Osteocyte (in vitro differentiated cells): ENCODE measurements around the gene ATF7IP2. TPM values are rescaled to one million over a fixed set of nuclear protein-coding genes. Genes with fewer than 3 reads are reported as not detected.

ENCODE experiments used
- DNase-seq: peaks from one replicate; pipeline ENCODE4 v3.0.0; 2021; ENCODE audit warnings: mixed read lengths; ENCODE audit not compliant: unreplicated experiment; ENCODE audit errors: extremely low spot score
- H3K27ac Mint-ChIP-seq: one replicate; pipeline ENCODE4 v1.8.0; 2021; ENCODE audit warnings: mild to moderate bottlenecking, mixed read lengths; ENCODE audit not compliant: unreplicated experiment
- H3K27me3 Mint-ChIP-seq: one replicate; pipeline ENCODE4 v1.8.0; 2021; ENCODE audit warnings: mixed read lengths; ENCODE audit not compliant: unreplicated experiment
- H3K36me3 Mint-ChIP-seq: one replicate; pipeline ENCODE4 v1.8.0; 2021; ENCODE audit warnings: mixed read lengths; ENCODE audit not compliant: unreplicated experiment
- H3K4me1 Mint-ChIP-seq: one replicate; pipeline ENCODE4 v1.8.0; 2021; ENCODE audit warnings: mixed read lengths; ENCODE audit not compliant: unreplicated experiment
- H3K4me3 Mint-ChIP-seq: one replicate; pipeline ENCODE4 v1.8.0; 2021; ENCODE audit warnings: mild to moderate bottlenecking, moderate library complexity, mixed read lengths; ENCODE audit not compliant: unreplicated experiment
- H3K9me3 Mint-ChIP-seq: one replicate; pipeline ENCODE4 v1.8.0; 2021; ENCODE audit warnings: mixed read lengths; ENCODE audit not compliant: unreplicated experiment
- total RNA-seq: library from RNA; stranded (reverse); gene quantifications from 2 replicates; pipeline ENCODE4 v1.2.1, GENCODE V29; 2021
- TF ChIP-seq, protein P1 (sequence below): fragments of 200-600 bp; sonication (generic); IDR thresholded peaks from 2 replicates; pipeline ENCODE4 v1.5.0; 2021; ENCODE audit warnings: antibody characterized with exemption, mild to moderate bottlenecking, moderate library complexity

Gene ATF7IP2
- total RNA-seq, 1 donor from 2014 or later: 7.2 TPM

DNA sequence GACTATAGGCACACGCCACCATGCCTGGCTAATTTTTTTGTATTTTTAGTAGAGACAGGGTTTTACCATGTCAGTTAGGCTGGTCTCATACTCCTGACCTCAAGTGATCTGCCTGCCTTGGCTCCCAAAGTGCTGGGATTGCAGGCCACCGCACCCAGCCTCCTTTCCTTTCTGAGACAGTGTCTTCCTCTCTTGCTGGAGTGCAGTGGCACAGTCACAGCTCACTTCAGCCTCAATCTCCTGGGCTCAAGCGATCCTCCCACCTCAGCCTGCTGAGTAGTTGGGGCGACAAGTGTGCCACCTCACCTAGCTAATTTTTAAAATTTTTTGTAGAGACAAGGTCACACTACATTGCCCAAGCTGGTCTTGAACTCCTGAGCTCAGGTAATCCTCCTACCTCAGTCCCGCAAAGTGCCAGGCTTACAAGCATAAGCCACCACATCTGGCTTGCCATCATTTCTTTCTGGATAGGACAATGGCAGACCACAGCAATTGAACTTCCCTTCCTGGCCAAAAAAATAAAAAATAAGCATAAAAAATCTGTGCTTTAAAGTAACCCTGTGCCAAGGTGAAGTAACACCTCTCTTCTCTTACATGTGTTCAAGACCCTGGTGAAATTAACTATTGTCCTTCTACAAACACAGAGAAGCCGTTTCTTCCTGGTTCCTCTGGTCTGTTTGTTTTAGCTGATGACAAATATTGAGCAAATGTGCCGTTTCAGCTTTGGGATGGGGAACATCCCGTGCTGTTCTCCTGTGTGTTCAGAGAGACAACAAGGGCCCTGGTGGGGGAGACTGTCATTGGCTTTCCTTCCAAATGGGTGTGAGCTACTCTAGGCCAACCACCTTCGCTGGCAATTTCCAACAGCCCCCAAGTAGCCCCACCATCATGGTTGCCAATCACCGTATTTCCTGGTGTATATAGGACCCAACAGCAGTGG is 134.3 kb downstream of the ATF7IP2 start:
- no peak for DNase-seq
- Mint-ChIP-seq H3K27ac (no peak overlapping the region), H3K4me3 (no peak overlapping the region), H3K9me3 (no peaks in the 10 kb centered on the region), H3K27me3 (no peaks in the 10 kb centered on the region), H3K36me3 (no peaks in the 10 kb centered on the region), H3K4me1 (no peaks in the 10 kb centered on the region)
- TF ChIP-seq, protein P1, sequence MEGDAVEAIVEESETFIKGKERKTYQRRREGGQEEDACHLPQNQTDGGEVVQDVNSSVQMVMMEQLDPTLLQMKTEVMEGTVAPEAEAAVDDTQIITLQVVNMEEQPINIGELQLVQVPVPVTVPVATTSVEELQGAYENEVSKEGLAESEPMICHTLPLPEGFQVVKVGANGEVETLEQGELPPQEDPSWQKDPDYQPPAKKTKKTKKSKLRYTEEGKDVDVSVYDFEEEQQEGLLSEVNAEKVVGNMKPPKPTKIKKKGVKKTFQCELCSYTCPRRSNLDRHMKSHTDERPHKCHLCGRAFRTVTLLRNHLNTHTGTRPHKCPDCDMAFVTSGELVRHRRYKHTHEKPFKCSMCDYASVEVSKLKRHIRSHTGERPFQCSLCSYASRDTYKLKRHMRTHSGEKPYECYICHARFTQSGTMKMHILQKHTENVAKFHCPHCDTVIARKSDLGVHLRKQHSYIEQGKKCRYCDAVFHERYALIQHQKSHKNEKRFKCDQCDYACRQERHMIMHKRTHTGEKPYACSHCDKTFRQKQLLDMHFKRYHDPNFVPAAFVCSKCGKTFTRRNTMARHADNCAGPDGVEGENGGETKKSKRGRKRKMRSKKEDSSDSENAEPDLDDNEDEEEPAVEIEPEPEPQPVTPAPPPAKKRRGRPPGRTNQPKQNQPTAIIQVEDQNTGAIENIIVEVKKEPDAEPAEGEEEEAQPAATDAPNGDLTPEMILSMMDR: no peak

DNA sequence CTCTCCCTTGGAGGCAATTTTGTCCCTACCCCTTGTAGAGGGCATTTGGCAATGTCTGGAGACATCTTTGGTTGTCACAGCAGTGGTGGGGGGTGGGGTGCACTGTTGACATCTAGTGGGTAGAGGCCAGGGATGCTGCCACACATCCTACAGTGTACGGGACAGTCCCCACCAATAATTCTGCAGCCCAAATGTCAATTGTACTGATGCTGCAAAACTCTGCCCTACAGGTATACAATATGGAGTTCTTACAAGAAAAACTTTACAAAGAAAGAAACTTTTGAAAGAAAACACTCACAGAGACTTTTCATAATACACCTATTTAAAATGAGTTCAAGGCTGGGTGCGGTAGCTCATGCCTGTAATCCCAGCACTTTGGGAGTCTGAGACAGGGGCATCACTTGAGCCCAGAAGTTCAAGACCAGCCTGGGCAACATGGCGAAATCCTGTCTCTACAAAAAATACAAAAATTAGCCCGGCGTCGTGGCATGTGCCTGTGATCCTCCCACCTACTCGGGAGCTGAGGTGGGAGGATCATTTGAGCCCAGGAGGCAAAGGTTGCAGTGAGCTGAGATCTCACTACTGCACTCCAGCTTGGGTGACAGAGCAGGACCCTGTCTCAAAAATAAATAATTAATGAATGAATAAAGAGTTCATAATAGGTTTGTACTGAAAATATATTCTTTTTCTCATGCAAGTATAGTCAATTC is 135.2 kb downstream of the ATF7IP2 start:
- Mint-ChIP-seq H3K4me1 (no peaks in the 10 kb centered on the region), H3K4me3 (no peak overlapping the region), H3K27ac (no peak overlapping the region), H3K27me3 (no peaks in the 10 kb centered on the region), H3K9me3 (no peaks in the 10 kb centered on the region), H3K36me3 (no peaks in the 10 kb centered on the region)
- TF ChIP-seq, protein P1: no peak
- DNase-seq: no peak

DNA sequence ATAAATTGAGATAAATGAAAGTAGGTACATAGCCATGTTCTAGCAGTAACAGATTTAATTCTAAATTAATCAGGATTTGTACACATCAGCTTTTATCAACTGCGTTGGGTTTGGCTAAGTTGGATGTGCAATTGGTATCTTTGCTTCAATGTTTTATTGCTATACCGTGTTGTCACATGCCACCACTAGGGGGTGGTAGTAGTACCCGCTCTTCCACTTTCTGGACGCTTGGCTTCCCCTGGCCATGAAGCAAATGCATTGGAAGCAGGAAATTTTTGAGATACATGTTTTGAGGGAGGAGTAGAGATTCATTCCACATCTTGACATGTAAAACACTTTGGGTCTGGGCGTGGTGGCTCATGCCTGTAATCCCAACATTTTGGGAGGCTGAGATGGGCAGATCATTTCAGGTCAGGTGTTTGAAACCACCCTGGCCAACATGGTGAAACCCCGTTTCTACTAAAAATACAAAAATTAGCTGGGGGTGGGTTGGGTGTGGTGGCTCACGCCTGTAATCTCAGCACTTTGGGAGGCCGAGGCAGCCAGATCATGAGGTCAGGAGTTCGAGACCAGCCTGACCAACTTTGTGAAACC is 135.9 kb downstream of the ATF7IP2 start:
- H3K27ac Mint-ChIP-seq: no peak overlapping the region
- H3K27me3 Mint-ChIP-seq: no peaks in the 10 kb centered on the region
- no peaks in the 10 kb centered on the region for H3K36me3 Mint-ChIP-seq
- TF ChIP-seq, protein P1: peak; percentile 84
- H3K4me3 Mint-ChIP-seq: no peak overlapping the region
- DNase-seq: no peak
- H3K4me1 Mint-ChIP-seq: no peaks in the 10 kb centered on the region
- H3K9me3 Mint-ChIP-seq: no peaks in the 10 kb centered on the region

DNA sequence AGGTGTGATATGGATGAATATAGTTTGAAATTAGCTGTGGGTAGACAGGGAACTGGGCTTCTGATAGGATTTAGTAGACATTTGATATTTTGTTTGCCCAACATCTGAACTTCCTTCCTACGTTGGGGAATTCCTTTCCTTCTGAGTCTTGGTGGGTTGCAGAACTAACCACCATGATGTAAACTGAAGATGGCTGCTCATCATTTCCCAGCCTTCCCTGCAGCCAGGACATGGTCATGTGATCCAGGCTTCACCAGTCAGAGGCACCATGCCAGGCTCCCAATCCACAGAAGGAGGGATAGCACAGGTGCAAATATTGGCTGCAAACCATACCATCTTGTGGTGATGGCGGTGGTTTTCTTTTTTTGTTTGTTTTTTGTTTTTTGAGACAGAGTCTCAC is 137.1 kb downstream of the ATF7IP2 start:
- Mint-ChIP-seq H3K36me3 (no peaks in the 10 kb centered on the region), H3K9me3 (no peaks in the 10 kb centered on the region), H3K4me3 (no peak overlapping the region), H3K4me1 (no peaks in the 10 kb centered on the region), H3K27me3 (no peaks in the 10 kb centered on the region), H3K27ac (no peak overlapping the region)
- no peak for DNase-seq
- TF ChIP-seq, protein P1: no peak
